Panc1 (cell line): ENCODE results near the gene DOCK8. TPM values are rescaled to one million over a fixed set of nuclear protein-coding genes. Genes with fewer than 3 reads are reported as not detected.

ENCODE experiments used
- ATAC-seq: fragments of 200-7000 bp; cut with Tn5 transposase; 2 replicates; pipeline ENCODE4 v1.9.1; 2020; ENCODE audit warnings: mild to moderate bottlenecking, moderate library complexity
- BruUV-seq: library from RNA; stranded (reverse); fragments of 400-500 nt; replicated peaks from 2 replicates; lab custom pipeline; 2021; lab: Mats Ljungman, UMichigan
- CTCF ChIA-PET: fragments of 300-600 bp; sonication (Branson Sonifier 250); formaldehyde crosslinking; loops from one replicate; lab custom pipeline; 2022; ENCODE audit warnings: antibody characterized with exemption; lab: Charles Lee
- POLR2A ChIA-PET: fragments of 300-600 bp; sonication (Branson Sonifier 250); formaldehyde crosslinking; loops from one replicate; lab custom pipeline; 2022; ENCODE audit warnings: antibody characterized with exemption; lab: Charles Lee
- DNase-seq: peaks from one replicate; pipeline ENCODE4 v3.0.0-alpha.2; 2010; ENCODE audit warnings: low read depth, low spot score
- H3K27ac ChIP-seq: 2 replicates; pipeline ENCODE4 v1.5.1; 2011; ENCODE audit warnings: mild to moderate bottlenecking, low read length, inconsistent platforms
- H3K27me3 ChIP-seq: fragments of 200-500 bp; sonication (Bioruptor generic); 2 replicates; pipeline ENCODE4 v1.6.0; 2014; ENCODE audit warnings: low read length, inconsistent platforms; ENCODE audit not compliant: control insufficient read depth, insufficient read depth
- H3K36me3 ChIP-seq: fragments of 200-500 bp; sonication (Bioruptor generic); 2 replicates; pipeline ENCODE4 v1.5.1; 2014; ENCODE audit warnings: inconsistent platforms, mild to moderate bottlenecking, low read length, moderate library complexity; ENCODE audit not compliant: control insufficient read depth, insufficient read depth
- H3K4me1 ChIP-seq: 2 replicates; pipeline ENCODE4 v1.5.1; 2011; ENCODE audit warnings: inconsistent platforms, mild to moderate bottlenecking, low read length, moderate library complexity; ENCODE audit not compliant: control insufficient read depth, insufficient read depth
- H3K4me3 ChIP-seq, 2 experiments: 2 replicates each; pipeline ENCODE4 v1.5.1; 2011 to 2012; ENCODE audit warnings: low read depth in 2 of 2, low read length in 2 of 2, mild to moderate bottlenecking in 2 of 2, inconsistent platforms in 1 of 2, moderate library complexity in 1 of 2
- H3K9me3 ChIP-seq: fragments of 200-500 bp; sonication (Bioruptor generic); 2 replicates; pipeline ENCODE4 v1.5.1; 2014; ENCODE audit warnings: low read depth, mild to moderate bottlenecking, inconsistent platforms, low read length, moderate library complexity; ENCODE audit not compliant: control insufficient read depth, insufficient read depth
- CTCF ChIP-seq: fragments of 450-650 bp; IDR thresholded peaks from 2 replicates; pipeline ENCODE4 v1.5.1; 2017; ENCODE audit warnings: mild to moderate bottlenecking
- POLR2AphosphoS5 ChIP-seq: IDR thresholded peaks from 2 replicates; pipeline ENCODE4 v1.6.1; 2012; ENCODE audit warnings: mild to moderate bottlenecking, low read depth, low read length, moderate library complexity
- REST ChIP-seq, 2 experiments: IDR thresholded peaks; 2 replicates each; pipeline ENCODE4 v1.6.1; 2011 to 2012; ENCODE audit warnings: low read depth in 2 of 2, control low read depth in 1 of 2, low read length in 1 of 2, mild to moderate bottlenecking in 1 of 2, moderate library complexity in 1 of 2; ENCODE audit not compliant: insufficient read depth in 1 of 2
- SIN3A ChIP-seq: IDR thresholded peaks from 2 replicates; pipeline ENCODE4 v1.6.1; 2012; ENCODE audit warnings: low read depth, mild to moderate bottlenecking, low read length, moderate library complexity, borderline replicate concordance; ENCODE audit not compliant: insufficient read depth
- TCF7L2 ChIP-seq: IDR thresholded peaks from 2 replicates; pipeline ENCODE4 v1.6.1; 2011; ENCODE audit warnings: mild to moderate bottlenecking, low read depth, low read length, inconsistent platforms
- in situ Hi-C: cut with HindIII; loops from 2 replicates; pipeline ENCODE4 v1.10.0; 2016; ENCODE audit warnings: low sequenced_read_pairs, low pct_unique_long_range_greater_than_20kb
- intact Hi-C: fragments of 100-400 bp; cut with micrococcal nuclease; formaldehyde crosslinking; loops from one replicate; pipeline ENCODE4 v1.10.0; 2022; ENCODE audit not compliant: unreplicated experiment
- total RNA-seq: library from RNA; stranded (reverse); gene quantifications from one replicate; pipeline ENCODE4 v1.2.1, GENCODE V29; 2021; ENCODE audit not compliant: unreplicated experiment

Gene DOCK8
- total RNA-seq, 1 experiment from 2014 or later = 1.4 TPM

- no peak for DNase-seq
- TF ChIP-seq REST (IDR thresholded peaks at IDR 0.05; ENCODE audit: insufficient read depth in 1 of 2, low read depth in 2 of 2, low read length in 1 of 2) = no peak
- TF ChIP-seq CTCF = no peak
- no peak for TF ChIP-seq SIN3A
- no peak for TF ChIP-seq TCF7L2
- TF ChIP-seq POLR2AphosphoS5 = no peak
- BruUV-seq = no TSS peak
- H3K36me3 ChIP-seq = no peaks in the 10 kb centered on the region
- no peak for ATAC-seq
- H3K4me1 ChIP-seq = no peaks in the 10 kb centered on the region
- POLR2A ChIA-PET = no interaction called here
- H3K4me3 ChIP-seq = no peak overlapping the region
- intact Hi-C loops (no loop called here), in situ Hi-C loops (no loop called here)
- H3K27me3 ChIP-seq = no peaks in the 10 kb centered on the region
- H3K9me3 ChIP-seq = no peaks in the 10 kb centered on the region
- H3K27ac ChIP-seq = no peak overlapping the region
- CTCF ChIA-PET = no interaction called here
These were observed 113.8 kb downstream of the DOCK8 start for GRCh38 chr9:328453-328852.

- no peak for ATAC-seq
- BruUV-seq = no TSS peak
- CTCF ChIA-PET = no interaction called here
These were observed 116.5 kb downstream of the DOCK8 start for GRCh38 chr9:331197-331596.

More at GRCh38 chr9:331197-331596, 116.5 kb downstream of the DOCK8 start:
- Histone ChIP-seq H3K27ac (no peak overlapping the region), H3K36me3 (no peaks in the 10 kb centered on the region), H3K27me3 (no peaks in the 10 kb centered on the region), H3K9me3 (no peaks in the 10 kb centered on the region), H3K4me1 (no peaks in the 10 kb centered on the region), H3K4me3 (no peak overlapping the region)
- in situ Hi-C loops (no loop called here), intact Hi-C loops (no loop called here)
- TF ChIP-seq CTCF = no peak
- no peak for TF ChIP-seq TCF7L2
- no peak for TF ChIP-seq POLR2AphosphoS5
- TF ChIP-seq REST (IDR thresholded peaks at IDR 0.05; ENCODE audit: insufficient read depth in 1 of 2, low read depth in 2 of 2, low read length in 1 of 2) = no peak
- TF ChIP-seq SIN3A = no peak
- POLR2A ChIA-PET = no interaction called here
- DNase-seq = no peak
